T47D (cell line): Measurements from ENCODE around the gene SSU72.
A peak's percentile ranks its signal among the peaks of the same experiment; 100 is the strongest.
"Not testable (repeated sequence)": the region's sequence is repeated elsewhere in the genome, so short reads cannot be mapped to it uniquely, and the experiment has no call there.

Experiments used
- DNase-seq, 2 experiments: peaks; one replicate each; pipeline versions ENCODE4 v3.0.0 to v3.0.0-alpha.2; 2011 to 2012; ENCODE audit warnings: low read depth in 1 of 2, low spot score in 1 of 2
- JUND ChIP-seq: IDR thresholded peaks from 2 replicates; pipeline ENCODE4 v1.6.1; 2012; ENCODE audit warnings: low read depth
- in situ Hi-C: cut with HindIII; loops from 2 replicates; pipeline ENCODE4 v1.10.0; 2016; ENCODE audit warnings: low sequenced_read_pairs, low pct_unique_long_range_greater_than_20kb

Gene SSU72

GRCh38 chr1:1573843-1574720 lies 581 bp downstream of the SSU72 start:
- DNase-seq = peak; percentile 59 to 68
- no peak for TF ChIP-seq JUND
- in situ Hi-C loops = no loop called here

GRCh38 chr1:1569341-1569740 lies 5.3 kb downstream of the SSU72 start:
- no peak for DNase-seq
- in situ Hi-C loops = no loop called here
- no peak for TF ChIP-seq JUND

GRCh38 chr1:1567891-1568291 lies 6.8 kb downstream of the SSU72 start:
- in situ Hi-C loops = no loop called here
- DNase-seq = no peak
- TF ChIP-seq JUND = no peak

- no peak for DNase-seq
- TF ChIP-seq JUND = no peak
- in situ Hi-C loops = no loop called here
These were observed 7.3 kb downstream of the SSU72 start for GRCh38 chr1:1567152-1567875.

- in situ Hi-C loops = no loop called here
- no peak for TF ChIP-seq JUND
- peak in 1 of 2 experiments; percentile 18 for DNase-seq
These were observed 9.3 kb downstream of the SSU72 start for GRCh38 chr1:1565340-1565739.

GRCh38 chr1:1564268-1564667 lies 10.4 kb downstream of the SSU72 start:
- TF ChIP-seq JUND = no peak
- in situ Hi-C loops = no loop called here
- DNase-seq = no peak

- no peak for TF ChIP-seq JUND
- in situ Hi-C loops = no loop called here
- no peak for DNase-seq
These were observed 11.0 kb downstream of the SSU72 start for GRCh38 chr1:1563688-1564087.

GRCh38 chr1:1562556-1563195 lies 12.0 kb downstream of the SSU72 start:
- DNase-seq = no peak
- in situ Hi-C loops = no loop called here
- no peak for TF ChIP-seq JUND

GRCh38 chr1:1561801-1562470 lies 12.7 kb downstream of the SSU72 start:
- in situ Hi-C loops = no loop called here
- DNase-seq = no peak
- no peak for TF ChIP-seq JUND

- TF ChIP-seq JUND = no peak
- no peak for DNase-seq
- in situ Hi-C loops = no loop called here
These were observed 14.5 kb downstream of the SSU72 start for GRCh38 chr1:1560178-1560577.

- TF ChIP-seq JUND = no peak
- in situ Hi-C loops = no loop called here
- peak in 1 of 2 experiments; percentile 57 for DNase-seq
These were observed 15.6 kb downstream of the SSU72 start for GRCh38 chr1:1559066-1559465.

GRCh38 chr1:1558591-1558990 lies 16.1 kb downstream of the SSU72 start:
- TF ChIP-seq JUND = no peak
- DNase-seq = no peak
- in situ Hi-C loops = no loop called here

GRCh38 chr1:1557688-1558087 lies 17.0 kb downstream of the SSU72 start:
- DNase-seq, in situ Hi-C loops: not testable (repeated sequence)

GRCh38 chr1:1556961-1557360 lies 17.7 kb downstream of the SSU72 start:
- in situ Hi-C loops, DNase-seq: not testable (repeated sequence)
